GM19043 (cell line): ENCODE measurements around the gene TSR1.

Source experiments
- ATAC-seq: cut with Tn5 transposase; IDR thresholded peaks from one replicate; pipeline ENCODE4 v1.9.1; 2021; ENCODE audit warnings: low read depth; ENCODE audit not compliant: unreplicated experiment

TSR1 gene

DNA sequence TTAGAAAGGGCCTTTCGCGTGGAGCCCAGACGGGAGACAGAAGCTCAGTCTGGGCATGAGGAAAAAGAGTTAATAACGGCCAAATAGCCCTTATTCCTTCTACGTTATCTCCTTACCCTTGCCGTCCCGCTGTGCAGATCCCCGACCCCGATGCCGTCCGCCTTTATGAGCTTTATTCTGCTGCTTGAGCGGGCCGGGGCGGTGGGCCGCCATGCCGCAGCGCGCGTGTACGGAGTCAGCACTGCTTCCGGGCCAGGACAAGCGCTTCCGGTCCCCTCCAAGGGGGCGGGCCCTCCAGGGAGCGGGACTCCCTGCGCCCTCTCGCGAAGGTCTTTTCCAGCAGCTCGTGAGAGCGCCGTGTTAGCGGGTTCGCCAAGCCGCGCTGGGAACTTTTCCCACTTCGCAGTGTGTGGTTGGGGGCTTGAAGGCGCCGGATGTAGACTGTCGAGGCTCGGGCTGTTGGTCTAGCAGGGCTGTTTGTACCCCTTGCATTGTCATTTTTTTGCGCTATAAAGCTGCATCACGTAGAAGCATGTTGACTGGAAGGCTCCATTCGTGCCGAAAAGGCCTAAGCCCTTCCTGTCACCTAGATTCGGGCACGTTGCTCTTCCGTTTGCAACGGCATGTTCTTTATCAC lies at the start of gene TSR1:
TSR1 (minus strand) TSS at position 243 of the 637 bp plus-strand sequence; CDS start at position 213, 30 bp downstream.
- ATAC-seq: peak; percentile 76

DNA sequence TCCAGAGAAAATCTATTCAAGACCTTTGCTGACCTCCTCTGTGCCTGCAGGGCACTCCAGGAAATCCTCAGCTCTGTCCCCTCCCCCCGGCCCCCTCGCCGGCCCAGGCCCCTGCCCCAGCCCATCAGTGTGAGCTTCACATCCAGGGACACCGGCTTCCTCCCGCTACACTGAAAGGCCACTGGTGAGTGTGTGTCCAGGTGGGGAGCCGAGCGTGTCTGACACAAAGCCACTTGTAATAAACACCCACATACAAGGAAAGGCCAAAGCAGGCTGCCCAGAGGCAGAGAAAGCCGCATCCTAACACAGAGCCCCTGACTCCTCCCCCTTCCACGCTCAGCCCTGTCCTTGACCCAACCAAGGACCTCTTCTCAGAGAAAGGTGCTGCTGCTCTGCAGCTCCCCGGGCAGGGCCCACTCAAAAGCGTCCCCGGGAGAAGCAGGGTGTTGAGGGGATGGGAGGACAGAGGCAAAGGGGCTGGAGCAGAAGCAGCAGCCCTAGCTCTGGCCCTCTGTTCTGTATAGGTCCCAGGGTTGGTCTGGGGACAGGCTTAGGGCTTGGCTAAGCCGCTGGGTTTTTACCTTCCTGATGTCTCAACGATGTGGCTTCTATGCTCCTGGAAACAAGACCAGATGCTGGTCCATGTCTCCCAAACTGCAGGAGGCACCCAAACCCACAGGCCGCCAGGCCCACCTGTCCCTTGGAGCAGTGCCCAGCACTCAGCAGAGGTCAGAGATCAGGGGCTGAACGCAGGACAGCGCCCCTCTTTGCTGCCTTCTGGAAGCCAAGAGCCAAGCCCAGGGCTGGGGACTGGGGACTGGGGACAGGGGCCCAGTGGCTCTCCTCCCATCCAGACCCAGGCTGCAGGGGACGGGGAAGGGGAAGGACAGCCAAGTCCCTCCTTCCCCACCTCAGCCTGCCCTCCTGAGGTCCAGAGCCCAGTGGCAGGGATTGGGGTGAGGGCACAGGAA lies 49.3 kb upstream of the TSR1 start:
- ATAC-seq: no peak

DNA sequence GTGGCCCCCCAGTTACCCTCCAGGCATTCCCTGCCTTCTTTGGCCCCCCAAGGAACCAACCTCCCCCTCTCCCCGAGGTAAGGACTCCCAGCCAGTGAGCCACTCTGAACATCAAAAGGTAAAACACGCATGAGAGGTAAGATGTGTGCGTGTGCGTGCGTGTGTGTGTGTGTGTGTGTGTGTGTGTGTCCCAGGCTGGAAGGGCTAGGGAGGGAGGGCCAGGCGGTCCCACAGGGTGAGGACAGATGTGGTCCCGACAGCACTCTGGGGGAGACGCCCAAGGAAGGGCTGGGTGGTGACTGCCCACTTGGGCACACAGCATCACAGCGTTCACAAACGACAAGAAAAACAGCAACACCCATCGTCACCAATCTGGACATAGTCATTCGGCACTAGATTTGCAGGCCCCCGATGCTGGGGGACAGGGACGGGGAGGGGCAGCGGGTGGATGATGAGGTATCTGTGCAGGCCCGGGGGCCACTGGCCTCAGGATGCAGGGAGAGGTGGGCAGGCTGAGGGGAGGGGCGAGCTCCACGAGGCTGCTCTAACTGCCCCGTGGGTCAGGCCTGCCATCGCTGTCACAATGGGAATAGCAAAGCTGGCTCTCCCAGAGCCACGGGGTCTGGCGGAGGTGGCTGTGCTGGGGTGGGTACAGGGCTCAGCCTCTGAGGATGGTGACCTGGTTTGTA lies 48.3 kb upstream of the TSR1 start:
- no peak for ATAC-seq

DNA sequence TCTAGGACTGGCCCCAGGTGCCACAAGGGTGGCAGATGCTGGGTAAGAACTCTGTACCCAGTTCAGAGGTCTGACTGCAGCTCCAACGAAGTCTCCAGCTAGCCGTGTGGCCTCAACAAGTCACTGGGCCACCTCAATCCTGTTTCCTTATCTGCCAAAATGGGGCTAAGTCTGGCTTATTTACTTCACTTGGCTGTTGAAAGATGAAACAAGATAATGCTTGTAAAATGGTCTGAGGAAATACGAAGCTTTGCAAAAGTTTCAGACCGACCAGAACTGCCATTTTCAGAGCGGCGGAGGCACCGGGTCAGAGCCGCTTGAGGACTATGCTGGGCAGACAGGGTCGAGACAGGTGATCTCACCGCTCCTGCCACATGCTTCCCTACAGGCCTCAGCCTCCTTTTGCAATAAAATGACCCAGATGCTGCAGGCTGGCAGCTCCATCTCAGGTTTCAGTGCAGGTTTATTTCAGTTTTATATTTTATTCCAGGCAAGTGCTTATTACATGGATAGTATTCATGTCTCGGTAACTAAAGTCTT lies 47.4 kb upstream of the TSR1 start:
- ATAC-seq: no peak

DNA sequence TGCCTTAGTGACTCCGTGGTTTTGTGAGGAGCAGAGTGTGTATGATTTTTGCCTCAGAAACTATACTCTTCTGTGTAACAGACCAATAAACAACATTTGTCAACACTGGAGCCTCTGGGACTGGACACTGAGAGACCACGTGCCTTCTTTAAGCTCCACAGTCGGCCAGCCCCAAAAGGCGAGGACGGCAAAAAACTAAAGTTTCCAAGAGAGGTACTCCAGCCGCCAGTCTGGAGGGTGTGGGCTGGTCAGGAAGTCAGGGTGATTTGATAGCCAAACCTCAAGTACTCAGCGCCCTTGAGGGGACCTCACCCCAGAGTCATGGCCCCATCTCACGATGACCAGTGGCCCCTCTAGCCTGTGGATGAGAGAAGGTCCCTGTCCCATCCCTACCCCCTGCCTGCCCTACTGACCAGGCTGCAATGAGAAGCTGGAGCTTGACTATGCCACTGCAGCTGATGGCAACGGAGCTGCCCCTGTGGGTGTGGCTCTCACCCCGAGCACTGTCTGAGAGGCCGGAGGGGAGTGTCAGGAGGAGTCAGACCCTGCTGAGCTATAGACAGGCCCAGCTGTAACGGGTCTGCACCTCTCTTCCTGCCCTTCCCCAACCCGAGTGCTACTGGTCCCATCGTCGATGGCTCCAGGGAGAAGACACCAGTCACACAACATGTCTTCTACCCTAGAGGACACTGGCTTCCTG lies 44.8 kb upstream of the TSR1 start:
- no peak for ATAC-seq

DNA sequence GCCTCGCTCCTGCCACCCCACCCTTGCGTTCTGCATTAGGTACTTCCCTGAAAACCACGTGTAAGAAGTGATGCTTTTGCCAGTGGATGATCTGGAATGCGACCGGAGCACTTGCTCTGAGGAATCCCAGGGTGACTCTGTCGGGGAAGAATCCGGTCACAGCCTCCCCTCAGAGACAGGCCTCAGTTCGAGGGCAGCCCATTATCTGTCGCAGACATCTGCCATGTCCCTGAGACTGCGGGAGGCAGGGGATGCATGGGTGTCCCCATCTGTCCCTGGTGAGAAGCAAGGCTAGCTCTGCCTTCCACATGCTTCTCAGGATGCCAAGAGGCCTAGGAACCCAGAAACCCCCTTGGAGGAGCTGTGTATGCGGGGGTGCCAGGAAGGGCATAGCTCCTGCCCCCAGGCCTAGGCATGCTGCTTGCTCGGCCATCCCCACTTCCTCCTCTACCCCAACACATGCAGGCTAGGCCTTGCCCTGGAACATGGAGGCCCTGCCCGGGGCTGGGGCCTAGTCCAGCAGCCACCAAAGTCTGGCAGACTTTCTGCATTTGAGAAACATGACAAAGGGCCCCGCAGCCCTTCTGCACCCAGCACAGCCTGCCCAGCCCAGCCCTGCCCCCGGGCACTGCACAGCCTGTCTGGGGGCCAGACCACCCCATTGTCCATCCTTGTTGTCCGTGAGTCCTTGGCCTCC lies 44.1 kb upstream of the TSR1 start:
- no peak for ATAC-seq

DNA sequence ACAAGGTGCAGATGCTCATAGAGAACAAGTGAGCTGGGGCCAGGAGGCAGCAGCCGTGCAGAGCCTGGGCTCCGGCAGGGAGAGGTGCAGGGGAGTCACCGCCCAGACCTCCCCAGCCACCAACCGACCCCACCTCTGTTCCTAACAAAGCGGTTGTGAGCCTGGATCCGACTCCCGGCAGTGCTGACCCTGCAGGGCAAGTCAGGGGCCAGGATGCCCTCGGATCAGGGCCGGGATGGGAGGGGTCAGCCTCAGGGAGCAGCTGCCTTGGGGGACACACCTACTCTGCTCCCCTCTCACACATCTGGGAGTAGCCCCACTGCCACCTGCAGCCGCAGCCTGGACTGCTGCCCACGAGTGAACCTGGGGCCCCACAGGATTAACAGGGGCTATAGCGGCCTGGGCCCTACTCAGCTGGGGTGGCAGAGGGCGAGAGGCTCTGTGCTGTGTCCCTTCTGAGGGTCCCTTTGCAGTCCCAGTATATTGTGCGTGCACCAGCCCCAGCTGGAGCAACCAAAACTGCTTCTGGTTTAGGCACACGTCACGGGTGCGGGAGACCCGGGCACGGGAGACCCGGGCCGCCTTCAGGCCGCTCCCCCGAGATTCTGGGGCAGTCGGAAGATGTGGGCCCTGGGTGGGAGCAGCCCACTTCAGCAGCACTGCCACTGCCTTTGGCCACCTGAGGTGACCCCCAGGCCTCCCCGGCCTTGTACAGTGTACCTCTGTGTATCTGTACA lies 43.4 kb upstream of the TSR1 start:
- ATAC-seq: no peak

DNA sequence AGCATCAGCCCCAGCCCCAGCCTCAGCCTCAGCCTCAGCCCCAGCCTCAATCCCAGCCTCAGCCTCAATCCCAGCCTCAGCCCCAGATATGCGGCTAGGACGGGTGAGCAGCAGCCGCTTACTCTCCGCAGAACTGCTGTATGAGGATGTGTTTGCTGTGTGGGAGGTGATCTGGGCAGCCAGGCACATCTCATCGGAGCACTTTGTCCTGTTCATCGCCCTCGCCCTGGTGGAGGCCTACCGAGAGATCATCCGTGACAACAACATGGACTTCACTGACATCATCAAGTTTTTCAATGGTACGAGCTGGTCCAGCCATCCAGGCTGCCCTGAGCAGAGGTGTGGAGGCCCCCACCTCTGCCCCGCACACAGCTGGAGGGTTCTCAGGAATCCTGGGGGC lies 42.6 kb upstream of the TSR1 start:
- no peak for ATAC-seq

DNA sequence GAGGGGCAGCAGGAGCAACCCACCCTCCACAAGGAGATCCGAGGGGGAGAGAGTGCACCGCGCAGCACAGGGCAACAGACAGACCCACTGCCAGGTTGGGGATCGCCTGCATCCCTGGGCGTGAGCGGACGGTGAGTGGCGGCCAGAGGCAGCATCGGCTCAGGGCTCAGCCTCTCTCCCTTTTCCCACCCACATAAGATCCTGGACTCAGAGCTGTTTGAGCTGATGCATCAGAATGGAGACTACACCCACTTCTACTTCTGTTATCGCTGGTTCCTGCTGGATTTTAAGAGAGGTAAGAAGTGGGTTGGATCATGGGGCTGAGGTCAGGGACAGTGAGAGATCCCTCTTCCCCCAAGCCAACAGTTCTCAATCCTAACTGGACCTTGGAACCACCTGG lies 41.4 kb upstream of the TSR1 start:
- no peak for ATAC-seq

DNA sequence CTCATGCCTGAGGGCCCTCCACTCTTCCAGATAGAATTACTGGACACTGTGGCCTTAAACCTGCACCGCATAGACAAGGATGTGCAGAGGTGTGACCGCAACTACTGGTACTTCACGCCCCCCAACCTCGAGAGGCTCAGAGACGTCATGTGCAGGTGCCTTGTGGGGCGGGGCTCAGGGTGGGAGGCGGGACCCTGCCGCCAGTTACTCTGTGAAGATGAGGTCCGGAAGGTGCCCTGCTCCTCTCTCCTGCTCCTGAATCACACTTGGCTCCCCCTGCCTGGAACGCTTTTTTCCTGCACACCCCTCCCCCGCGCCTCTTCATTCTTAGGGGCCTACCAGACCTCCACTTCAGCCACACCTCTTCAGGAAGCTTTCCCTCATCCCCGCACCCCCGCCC lies 39.9 kb upstream of the TSR1 start:
- no peak for ATAC-seq

DNA sequence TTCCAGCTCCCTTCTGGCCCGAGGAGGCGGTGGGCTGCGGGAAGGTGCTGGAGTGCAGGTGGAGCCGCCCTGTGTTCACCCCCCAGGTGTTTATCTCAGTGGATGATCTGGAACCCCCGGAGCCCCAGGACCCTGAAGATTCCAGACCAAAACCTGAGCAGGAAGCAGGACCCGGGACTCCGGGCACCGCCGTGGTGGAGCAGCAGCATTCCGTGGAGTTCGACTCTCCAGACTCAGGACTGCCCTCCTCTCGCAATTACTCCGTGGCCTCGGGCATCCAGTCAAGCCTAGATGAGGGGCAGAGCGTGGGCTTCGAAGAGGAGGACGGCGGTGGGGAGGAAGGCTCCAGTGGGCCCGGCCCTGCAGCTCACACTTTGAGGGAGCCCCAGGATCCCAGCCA lies 39.1 kb upstream of the TSR1 start:
- no peak for ATAC-seq

DNA sequence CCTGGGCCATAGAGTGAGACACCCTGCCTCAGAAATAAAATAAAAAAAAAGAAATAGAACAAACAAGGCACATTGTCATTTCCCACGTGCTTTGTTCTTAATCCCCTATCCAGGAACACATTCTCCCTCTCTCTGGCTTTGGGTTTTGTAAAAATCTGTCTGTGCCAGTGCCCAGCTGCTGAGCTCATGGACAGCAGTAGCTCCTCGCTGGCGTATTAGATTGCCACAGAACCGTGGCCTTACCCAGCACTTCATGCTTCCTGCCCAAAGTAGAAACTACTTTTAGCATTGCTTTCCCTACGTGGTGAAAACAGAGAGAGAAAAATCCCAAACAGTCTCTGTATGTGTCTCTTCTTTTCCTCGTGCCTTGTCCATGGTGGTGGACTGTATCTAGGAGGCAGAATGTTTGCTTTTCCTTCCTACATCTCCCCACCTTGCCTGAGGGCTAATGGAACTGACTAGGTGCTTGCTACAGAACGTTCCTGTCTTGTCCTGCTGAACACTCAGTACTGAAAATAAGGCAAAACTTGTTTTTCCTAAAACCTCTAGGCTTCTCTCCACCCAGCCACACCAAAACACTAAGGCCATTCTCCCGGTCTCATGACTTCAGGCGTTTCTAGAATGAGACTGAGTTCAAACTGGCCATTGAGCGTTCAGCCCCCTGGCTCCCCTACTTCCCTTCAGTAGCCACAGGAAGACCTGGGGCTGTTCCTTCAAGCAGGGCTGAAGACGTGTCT lies 38.5 kb upstream of the TSR1 start:
- ATAC-seq: no peak

DNA sequence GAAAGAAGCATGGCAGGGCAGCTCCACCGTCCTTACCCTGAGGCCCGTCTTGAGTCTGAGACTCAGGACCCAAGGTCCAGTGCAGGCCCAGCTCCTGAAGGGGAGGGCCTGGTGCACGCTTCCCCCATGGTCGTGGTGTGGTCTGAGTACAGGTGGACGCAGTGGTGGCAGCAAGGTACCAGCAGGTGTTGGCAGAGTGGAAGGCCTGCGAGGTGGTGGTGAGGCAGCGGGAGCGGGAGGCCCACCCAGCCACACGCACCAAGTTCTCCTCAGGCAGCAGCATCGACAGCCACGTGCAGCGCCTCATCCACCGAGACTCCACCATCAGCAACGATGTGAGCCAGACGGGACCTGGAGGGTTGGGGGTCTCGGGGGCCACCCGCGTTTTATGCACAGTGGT lies 36.9 kb upstream of the TSR1 start:
- ATAC-seq: no peak

DNA sequence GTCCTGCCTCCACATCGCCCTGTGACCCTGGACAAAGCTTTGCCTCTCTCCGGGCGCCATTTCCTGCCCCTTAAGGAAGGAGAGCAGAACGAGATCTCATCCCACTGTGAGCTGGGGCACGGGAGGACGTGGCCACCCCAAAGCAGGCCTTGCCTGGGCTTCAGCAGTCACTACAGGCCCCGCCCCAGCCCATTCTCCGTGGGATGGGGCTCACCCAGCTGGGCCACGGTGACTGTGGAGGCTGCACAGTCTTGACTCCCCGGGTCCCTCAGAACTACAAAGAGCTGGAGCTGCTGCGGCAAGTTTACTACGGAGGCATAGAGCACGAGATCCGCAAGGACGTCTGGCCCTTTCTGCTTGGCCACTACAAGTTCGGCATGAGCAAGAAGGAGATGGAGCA lies 36.4 kb upstream of the TSR1 start:
- no peak for ATAC-seq

DNA sequence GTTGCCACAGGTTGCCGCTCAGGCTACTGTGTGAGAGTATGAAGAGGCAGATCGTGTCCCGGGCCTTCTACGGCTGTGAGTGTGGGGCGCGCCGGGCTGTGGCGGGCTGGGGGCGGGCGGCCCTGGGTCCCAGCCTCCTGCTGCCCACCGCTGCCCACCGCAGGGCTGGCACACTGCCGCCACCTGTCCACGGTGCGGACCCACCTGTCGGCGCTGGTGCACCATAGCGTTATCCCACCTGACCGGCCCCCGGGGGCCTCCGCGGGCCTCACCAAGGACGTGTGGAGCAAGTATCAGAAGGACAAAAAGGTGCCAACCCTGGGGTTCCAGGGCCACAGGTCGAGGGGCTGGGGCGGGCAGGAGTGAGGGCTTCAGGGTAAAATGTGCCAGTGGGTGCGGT lies 35.9 kb upstream of the TSR1 start:
- ATAC-seq: no peak

DNA sequence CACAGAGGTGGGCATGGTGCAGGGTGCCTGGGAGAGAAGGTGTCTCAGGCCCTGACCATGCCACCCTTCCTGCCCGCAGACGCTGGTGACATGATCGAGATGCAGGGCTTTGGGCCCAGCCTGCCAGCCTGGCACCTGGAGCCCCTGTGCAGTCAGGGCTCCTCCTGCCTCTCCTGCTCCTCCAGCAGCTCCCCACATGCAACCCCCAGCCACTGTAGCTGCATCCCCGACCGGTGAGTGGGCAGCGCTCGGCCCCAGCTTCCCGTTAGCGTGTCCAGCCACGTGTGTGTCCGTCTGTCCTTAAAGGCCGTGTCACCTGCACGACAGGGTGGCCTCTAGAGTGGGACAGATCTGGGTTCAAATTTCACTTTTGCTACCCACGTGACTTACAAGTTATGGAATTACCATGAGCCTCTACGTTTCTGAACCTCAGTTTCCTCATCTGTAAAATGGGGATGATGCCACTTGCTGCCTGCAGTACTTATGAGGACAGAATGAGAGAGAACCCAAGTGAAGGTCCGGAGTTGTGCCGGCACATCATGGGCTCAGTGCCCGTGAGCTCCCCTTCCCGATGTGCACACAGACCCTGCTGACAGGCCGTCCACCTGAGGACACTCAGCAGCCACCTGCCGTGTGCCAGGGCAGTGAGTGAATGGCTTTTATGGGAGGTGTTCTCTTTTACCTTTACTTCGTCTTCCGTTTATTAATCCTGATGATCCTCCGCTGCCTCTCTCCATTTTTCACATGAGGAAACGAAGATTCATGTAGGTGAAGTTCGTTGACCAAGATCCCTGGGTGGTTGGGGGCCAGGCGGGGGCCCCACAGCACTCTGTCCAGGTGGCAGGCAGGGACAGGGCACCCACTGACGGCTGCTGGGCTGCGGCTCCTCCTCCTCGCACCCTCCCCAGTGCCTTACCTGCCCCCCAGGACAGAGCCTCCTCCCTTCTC lies 35.2 kb upstream of the TSR1 start:
- ATAC-seq: no peak

DNA sequence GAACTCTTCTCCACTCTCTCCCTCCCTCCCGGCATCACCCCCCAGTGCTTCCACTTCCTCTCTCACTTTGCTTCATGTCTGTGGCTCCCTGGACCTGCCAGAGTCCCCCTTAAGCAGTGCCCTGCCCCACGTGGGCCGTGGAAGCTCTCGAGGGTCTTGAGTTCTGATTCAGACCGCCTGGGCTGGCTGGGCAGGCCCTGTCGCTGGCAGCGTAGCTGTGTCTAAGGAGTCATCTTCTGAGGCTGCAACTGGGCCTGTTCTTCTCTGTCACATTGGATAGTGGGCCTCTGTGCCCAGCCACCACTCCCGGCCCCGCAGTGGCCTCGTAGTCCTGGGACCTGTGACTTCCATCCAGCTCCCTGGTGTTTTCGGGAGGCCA lies 33.9 kb upstream of the TSR1 start:
- ATAC-seq: no peak
